Occipital lobe (tissue), 2 donors: ENCODE measurements around the gene HS1BP3. TPM values are rescaled to one million over a fixed set of nuclear protein-coding genes. Genes with fewer than 3 reads are reported as not detected.

Experiments
- DNase-seq: peaks from one replicate; lab custom pipeline; 2025; lab: John Stamatoyannopoulos, UW
- total RNA-seq: library from RNA; depleted of rRNA; stranded (reverse); fragments of >200 nt; gene quantifications from one replicate; pipeline ENCODE4 v1.2.3, GENCODE V29; 2014

The HS1BP3 gene
- total RNA-seq, 1 donor from 2014 or later = 10.3 TPM

GRCh38 chr2:20629581-20630171, 21.2 kb downstream of the HS1BP3 start:
- no peak for DNase-seq

GRCh38 chr2:20629181-20629580, 21.7 kb downstream of the HS1BP3 start:
- no peak for DNase-seq

- no peak for DNase-seq
Observed at GRCh38 chr2:20627712-20628380, 23.1 kb downstream of the HS1BP3 start.

GRCh38 chr2:20626698-20627513, 24.0 kb downstream of the HS1BP3 start:
- DNase-seq = no peak

GRCh38 chr2:20626392-20626697, 24.6 kb downstream of the HS1BP3 start:
- DNase-seq = no peak

- DNase-seq = no peak
Observed at GRCh38 chr2:20625491-20626391, 25.2 kb downstream of the HS1BP3 start.

GRCh38 chr2:20624884-20625485, 25.9 kb downstream of the HS1BP3 start:
- no peak for DNase-seq

GRCh38 chr2:20624156-20624883, 26.6 kb downstream of the HS1BP3 start:
- DNase-seq = no peak

- no peak for DNase-seq
Observed at GRCh38 chr2:20623741-20624155, 27.1 kb downstream of the HS1BP3 start.

- DNase-seq = no peak
Observed at GRCh38 chr2:20623241-20623640, 27.7 kb downstream of the HS1BP3 start.

- no peak for DNase-seq
Observed at GRCh38 chr2:20622731-20623130, 28.2 kb downstream of the HS1BP3 start.

- no peak for DNase-seq
Observed at GRCh38 chr2:20622296-20622686, 28.6 kb downstream of the HS1BP3 start.

- no peak for DNase-seq
Observed at GRCh38 chr2:20621366-20622295, 29.3 kb downstream of the HS1BP3 start.

GRCh38 chr2:20620696-20621365, 30.1 kb downstream of the HS1BP3 start:
- DNase-seq = no peak

GRCh38 chr2:20620271-20620681, 30.6 kb downstream of the HS1BP3 start:
- DNase-seq = no peak

GRCh38 chr2:20619624-20620024, 31.3 kb downstream of the HS1BP3 start:
- no peak for DNase-seq

GRCh38 chr2:20618886-20619521, 31.9 kb downstream of the HS1BP3 start:
- no peak for DNase-seq

GRCh38 chr2:20618468-20618885, 32.4 kb downstream of the HS1BP3 start:
- DNase-seq = no peak
